ENCODE results near the gene RCAN2. TPM values are rescaled to one million over a fixed set of nuclear protein-coding genes. Genes with fewer than 3 reads are reported as not detected.

The RCAN2 gene
- total RNA-seq, 6 experiments from 2014 or later: 0.06 to 1.00 (median 0.31) TPM; not detected in 2

DNA sequence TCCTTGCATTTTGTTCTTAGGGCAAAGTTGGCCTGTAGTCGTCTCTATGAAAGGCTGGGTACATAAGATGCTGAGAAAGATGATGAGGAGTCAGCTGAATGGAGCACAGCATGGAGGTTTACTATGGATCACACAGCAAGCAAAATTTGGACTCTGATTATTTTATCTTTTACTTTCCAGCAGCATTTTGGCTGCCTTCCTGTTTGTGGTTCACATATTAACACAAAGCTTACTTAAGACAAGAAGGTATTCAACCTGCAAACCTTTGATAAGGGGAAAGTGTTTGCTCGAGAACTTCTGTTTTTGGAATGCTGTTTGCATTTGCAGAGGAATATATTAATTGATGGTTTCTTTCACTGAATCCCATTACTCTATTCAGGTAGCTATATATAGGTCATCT lies 217.3 kb downstream of the RCAN2 start:
- no peak for DNase-seq
- no peak for TF ChIP-seq CTCF (IDR thresholded peaks at IDR 0.05)
- Mint-ChIP-seq H3K9me3 (peaks cover 36% of the 10 kb centered on the region), H3K4me1 (ENCODE audit: low read depth) (no peaks in the 10 kb centered on the region), H3K27ac (no peak overlapping the region), H3K36me3 (ENCODE audit: low read depth) (no peaks in the 10 kb centered on the region; the same call in 1 of the 2 replicates), H3K4me3 (no peak overlapping the region), H3K27me3 (ENCODE audit: insufficient read depth) (no peaks in the 10 kb centered on the region)

GRCh38 chr6:46271728-46272127 lies 219.5 kb downstream of the RCAN2 start:
- H3K9me3 Mint-ChIP-seq: peaks cover 37% of the 10 kb centered on the region
- no peak overlapping the region for H3K27ac Mint-ChIP-seq
- no peak for DNase-seq
- no peaks in the 10 kb centered on the region for H3K4me1 Mint-ChIP-seq (ENCODE audit: low read depth)
- no peak overlapping the region for H3K4me3 Mint-ChIP-seq
- H3K36me3 Mint-ChIP-seq (ENCODE audit: low read depth): no peaks in the 10 kb centered on the region; the same call in 1 of the 2 replicates
- H3K27me3 Mint-ChIP-seq (ENCODE audit: insufficient read depth): no peaks in the 10 kb centered on the region
- no peak for TF ChIP-seq CTCF (IDR thresholded peaks at IDR 0.05)

DNA sequence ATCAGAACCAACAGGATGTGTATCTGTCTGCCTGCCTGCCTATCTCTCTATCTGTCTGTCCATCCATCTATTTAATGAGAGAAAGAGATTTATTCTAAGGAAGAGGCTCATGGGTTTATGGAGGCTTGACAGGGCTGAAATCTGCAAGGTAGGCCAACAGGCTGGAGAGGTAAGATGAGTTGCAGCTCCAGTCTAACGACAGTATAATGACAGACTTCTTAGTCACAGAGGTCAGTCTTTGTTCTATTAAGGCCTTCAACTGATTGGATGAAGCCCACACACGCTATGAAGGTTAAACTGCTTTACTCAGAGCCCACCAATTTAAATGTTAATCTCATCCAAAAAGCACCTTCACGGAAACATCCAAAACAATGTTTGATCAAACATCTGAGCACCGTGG lies 220.1 kb downstream of the RCAN2 start:
- H3K27me3 Mint-ChIP-seq (ENCODE audit: insufficient read depth): no peaks in the 10 kb centered on the region
- H3K4me3 Mint-ChIP-seq: no peak overlapping the region
- H3K36me3 Mint-ChIP-seq (ENCODE audit: low read depth): no peaks in the 10 kb centered on the region; the same call in 1 of the 2 replicates
- H3K4me1 Mint-ChIP-seq (ENCODE audit: low read depth): no peaks in the 10 kb centered on the region
- no peak overlapping the region for H3K27ac Mint-ChIP-seq
- peaks cover 37% of the 10 kb centered on the region for H3K9me3 Mint-ChIP-seq
- no peak for TF ChIP-seq CTCF (IDR thresholded peaks at IDR 0.05)
- DNase-seq: no peak

GRCh38 chr6:46270336-46270735 lies 220.9 kb downstream of the RCAN2 start:
- H3K36me3 Mint-ChIP-seq (ENCODE audit: low read depth): no peaks in the 10 kb centered on the region
- peaks cover 30% of the 10 kb centered on the region for H3K9me3 Mint-ChIP-seq
- no peak overlapping the region for H3K27ac Mint-ChIP-seq
- no peak overlapping the region for H3K4me3 Mint-ChIP-seq
- no peak for DNase-seq
- no peak for TF ChIP-seq CTCF (IDR thresholded peaks at IDR 0.05)
- no peaks in the 10 kb centered on the region for H3K27me3 Mint-ChIP-seq (ENCODE audit: insufficient read depth)
- no peaks in the 10 kb centered on the region for H3K4me1 Mint-ChIP-seq (ENCODE audit: low read depth)

DNA sequence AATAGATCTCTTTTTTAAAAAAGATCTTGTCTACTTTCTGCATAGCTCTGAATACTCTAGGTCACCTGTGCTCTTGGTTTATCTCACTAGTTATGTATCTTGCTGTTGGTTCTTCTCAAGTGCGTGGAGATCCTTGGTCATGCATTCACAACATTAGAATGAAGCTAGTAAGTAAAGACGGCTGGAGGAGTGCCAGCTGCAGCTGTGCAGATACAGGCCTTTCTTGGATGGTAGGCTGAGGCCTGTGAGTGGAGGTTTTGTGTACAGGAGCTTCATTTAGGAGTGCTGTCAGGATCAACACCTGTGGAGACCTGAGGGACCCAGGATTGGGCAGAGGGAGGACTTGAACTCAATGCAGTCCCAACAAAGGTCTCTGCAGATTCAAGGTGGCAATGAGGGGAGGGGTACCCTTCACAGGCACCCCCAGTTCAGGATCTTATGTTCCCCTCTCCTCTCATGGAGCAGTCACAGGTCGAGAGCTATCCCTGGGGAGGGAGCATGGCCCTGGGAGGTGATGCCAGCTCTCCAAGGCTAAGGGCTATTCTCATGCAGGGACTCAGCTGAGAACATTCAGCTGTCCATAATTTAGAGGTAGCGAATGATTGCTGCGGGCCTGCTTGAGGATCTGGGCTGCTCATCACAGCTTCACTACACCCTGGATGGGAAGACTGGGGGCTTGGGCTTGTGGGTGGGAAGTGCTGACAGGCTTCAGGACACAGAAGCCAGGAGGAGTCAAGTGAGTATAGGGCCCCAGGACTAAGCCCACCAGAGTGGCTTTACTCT lies 221.6 kb downstream of the RCAN2 start:
- no peak for DNase-seq
- no peaks in the 10 kb centered on the region for H3K27me3 Mint-ChIP-seq (ENCODE audit: insufficient read depth)
- no peaks in the 10 kb centered on the region for H3K4me1 Mint-ChIP-seq (ENCODE audit: low read depth)
- no peaks in the 10 kb centered on the region for H3K36me3 Mint-ChIP-seq (ENCODE audit: low read depth)
- no peak overlapping the region for H3K4me3 Mint-ChIP-seq
- TF ChIP-seq CTCF (IDR thresholded peaks at IDR 0.05): no peak
- peaks cover 34% of the 10 kb centered on the region for H3K9me3 Mint-ChIP-seq
- H3K27ac Mint-ChIP-seq: no peak overlapping the region
